NCI-H524 (cell line): ENCODE data around the gene FRRS1.

Experiments
- DNase-seq, 2 experiments: peaks; one replicate each; lab custom pipeline; 2025; lab: John Stamatoyannopoulos, UW

FRRS1 gene

DNA sequence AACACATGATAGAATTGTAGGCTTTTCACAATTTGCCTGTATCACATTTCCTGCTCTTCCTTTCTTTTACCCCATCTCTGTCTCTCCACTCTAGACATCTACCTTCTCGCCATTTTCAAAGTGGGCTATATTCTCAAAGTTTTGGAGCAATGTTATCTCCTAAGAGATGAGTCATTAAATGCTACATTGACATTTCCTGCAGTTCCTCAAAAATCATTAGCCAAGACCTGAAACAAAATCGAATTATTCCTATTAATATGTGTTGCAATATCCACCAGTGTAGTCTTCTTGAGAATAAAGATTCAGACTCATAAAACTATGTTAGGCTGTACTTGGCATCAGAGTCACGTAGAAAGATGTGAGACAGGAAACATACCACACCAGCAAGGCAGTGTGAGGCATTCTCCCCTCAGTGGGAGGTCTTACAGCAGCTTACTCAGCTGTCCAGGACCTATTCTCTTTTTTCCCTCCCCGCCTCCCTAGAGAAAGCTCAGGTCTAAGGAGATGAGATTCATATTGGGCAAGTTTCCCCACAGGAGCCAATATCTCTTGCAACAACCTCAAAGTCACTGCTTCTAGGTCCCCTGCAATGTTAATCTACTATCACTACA is 38.8 kb downstream of the FRRS1 start:
- DNase-seq: peak in 1 of 2 experiments; percentile 17

DNA sequence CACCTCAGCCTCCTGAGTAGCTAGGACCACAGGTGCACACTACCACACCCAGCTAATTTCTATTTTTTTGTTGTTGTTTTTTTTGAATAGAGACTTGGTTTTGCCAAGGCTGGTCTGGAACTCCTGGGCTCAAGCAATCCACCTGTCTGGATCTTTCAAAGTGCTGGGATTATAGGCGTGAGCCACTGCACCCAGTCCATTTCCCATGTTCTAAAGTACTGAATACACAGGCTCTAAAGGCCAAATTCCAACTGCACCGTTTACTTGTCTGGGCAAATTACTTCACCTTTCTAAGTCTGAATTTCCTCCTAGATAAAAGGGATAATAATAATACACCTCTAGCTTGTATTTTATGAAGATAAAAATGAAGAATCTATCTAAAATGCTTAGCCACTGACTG is 39.6 kb downstream of the FRRS1 start:
- DNase-seq: no peak

DNA sequence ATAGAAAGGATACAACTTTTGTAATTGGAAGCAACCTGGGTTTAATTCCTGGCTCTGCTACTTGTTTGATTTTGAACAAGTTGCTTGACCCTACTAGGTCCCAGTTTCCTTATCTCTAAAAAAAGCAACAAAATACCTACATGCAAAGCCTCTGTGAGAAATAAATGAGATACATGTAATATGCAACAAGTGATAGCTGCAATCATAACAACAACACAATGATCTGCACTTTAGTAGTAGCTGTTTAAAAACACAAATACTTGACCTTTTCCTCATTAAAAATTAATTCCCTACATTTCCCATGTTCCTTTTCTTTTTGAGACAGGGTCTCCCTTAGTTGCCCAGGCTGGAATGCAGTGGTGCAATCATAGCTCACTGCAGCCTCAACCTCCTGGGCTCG is 40.0 kb downstream of the FRRS1 start:
- DNase-seq: no peak

DNA sequence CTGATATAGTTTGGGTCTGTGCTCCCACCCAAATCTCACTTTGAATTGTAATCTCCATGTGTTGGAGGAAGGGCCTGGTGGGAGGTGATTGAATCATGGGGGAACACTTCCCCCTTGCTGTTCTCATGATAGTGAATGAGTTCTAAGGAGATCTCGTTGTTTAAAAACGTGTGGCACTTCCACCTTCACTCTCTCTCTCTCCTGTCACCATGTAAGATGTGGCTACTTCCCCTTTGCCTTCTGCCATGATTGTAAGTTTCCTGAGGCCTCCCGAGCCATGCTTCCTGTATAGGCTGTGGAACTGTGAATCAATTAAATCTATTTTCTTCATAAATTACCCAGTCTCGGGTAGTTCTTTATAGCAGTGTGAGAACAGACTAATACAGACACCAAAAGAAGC is 40.4 kb downstream of the FRRS1 start:
- no peak for DNase-seq

DNA sequence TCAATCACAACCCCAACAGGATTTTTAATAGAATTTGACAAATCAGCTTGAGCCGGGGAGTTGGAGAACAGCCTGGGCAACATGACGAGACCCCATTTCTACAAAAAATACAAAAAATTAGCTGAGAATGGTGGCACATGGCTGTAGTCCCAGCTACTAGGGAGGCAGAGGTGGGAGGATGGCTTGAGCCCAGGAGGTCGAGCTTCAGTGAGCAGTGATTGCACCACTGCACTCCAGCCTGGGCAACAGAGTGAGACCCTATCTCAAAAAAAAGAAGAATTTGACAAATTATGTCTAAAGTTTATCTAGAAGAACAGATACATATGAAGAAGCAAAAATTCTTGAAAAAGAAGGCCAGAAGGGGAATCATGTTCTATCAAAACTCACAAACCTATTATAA is 43.2 kb downstream of the FRRS1 start:
- DNase-seq: no peak

DNA sequence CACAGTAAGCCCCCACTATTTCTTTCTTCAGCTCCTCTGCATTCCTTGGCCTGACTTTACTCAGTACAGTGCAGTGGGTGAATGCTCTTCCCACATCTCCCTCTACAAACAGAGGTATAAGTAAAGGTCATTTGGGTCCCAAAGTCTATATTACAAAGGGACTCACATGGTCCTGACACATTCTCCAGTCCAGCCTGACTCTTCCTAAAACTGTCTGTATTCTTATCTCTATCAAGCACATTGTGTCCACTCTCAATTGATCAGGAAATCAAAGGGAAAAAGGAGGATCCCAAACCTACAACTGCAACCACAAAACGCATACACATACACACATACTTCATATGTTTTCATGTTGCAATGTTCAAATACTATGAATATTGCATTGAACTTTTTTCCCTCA is 49.4 kb downstream of the FRRS1 start:
- no peak for DNase-seq

DNA sequence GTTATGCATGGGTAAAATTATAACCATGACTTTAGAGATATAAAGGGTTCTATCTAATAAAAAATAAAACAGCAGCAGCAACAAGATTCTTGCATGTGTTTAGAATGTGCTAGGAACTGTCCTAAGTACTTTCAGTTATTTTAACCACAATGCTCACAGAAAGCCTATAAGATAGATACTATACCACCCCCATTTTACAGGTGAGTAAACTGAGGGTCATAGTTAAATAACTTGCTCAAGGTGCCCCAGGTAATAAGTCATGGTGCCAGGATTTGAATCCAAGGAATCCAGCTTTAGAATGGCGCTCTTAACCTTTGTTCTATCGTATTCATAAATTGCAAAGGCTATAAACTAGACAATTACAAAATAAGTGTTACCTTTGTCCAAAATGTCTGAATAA is 53.4 kb downstream of the FRRS1 start:
- DNase-seq: no peak

DNA sequence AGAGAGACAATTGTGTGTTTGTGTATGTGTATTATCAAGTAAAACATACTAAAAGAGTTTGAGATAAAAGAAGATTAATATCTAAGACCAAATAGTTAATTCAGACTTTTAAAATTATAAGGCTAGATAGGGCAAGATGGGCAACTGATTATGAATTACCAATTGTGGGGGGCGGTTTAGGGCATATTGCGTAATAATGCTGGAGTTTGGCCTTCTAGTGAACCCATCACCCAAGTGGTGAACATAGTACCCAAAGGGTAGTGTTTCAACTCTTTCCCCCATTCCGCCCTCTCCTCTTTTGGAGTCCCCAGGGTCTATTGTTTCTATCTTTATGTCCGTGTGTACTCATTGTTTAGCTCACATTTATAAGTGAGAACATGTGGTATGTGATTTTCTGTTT is 55.4 kb downstream of the FRRS1 start:
- no peak for DNase-seq

DNA sequence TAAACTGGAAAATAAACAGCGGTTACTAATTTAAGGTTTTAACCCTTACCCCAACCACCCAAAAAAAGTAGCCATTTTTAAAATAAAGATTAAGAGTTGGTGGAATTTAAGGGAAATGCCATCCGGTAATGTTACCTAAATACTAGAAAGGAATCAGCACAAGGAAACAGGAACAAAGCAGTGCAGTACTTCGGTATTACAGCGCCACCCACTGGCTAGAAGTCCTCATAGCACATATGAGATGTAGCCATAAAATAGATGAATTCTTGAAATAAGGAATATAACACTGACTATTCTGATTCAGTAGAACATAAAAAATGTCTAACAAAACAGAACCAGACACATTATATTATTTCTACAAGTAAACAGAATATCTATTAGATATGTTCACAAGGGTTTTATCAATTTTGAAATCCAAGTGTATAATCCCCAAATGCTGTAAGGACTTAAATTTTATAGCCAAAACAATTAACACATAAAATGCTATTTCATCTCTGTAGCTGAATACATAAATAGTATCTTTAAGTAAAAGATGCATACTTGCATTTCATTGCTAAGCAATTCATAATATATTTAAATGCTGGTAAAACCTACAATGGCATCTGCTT is 58.8 kb downstream of the FRRS1 start:
- peak; percentile 15 to 74 for DNase-seq

DNA sequence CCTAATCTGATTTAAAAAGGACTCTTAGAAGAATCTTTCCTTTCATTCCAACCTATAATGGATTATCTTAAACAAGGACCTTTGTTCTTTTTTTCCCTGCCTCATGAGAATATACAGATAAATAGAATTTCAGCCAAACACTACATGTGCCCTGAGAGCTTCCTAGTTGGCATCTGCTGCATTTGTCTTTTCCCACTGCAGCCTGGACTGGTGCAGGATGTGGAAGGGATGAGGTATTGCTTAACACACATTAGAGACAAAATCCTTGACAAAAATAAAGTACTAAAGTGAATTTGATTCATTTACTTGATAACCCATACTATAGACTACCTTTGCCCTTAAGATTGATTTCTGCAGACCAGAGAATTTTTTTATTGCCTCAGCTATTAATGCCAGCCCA is 61.0 kb downstream of the FRRS1 start:
- DNase-seq: peak in 1 of 2 experiments; percentile 48

DNA sequence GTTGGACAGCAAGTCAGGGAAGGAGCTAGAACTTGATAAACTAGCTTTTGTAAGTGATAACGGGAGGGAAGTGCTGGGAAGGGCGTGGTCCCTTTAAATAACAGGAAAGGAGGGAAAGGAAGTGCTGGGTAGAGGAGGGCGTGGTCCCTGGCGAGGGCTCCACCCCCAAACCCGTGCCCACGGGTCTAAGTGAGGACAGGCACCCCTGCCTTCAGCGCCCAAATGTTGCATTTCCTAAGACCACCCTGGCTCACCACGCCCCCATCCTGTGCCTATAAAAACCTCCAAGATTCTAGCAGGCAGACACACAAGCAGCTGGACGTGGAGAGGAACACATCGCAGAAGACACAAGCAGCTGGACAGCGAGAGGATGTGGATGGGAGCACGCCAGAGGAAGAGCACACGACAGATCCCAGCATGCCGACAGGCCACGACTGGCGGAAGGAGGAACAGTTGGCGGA is 62.0 kb downstream of the FRRS1 start:
- peak; percentile 36 to 82 for DNase-seq

DNA sequence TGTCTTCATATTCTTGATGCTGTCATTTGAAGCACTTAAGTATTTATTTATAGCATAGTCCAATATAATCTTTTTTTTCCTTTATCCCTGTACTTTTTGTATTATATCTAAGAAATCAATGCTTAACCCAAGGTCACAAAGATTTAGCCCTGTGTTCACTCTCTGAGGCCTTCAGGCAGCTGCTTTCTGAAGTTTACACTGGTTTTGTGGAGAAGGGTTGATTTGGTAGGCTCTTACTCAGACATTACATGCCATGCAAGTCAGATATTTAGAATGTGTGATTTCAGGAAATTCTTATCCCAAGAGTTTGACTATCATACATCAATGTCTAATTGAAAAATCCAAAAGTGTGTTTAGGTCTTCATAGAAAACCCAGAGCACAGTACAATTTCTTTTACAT is 64.2 kb downstream of the FRRS1 start:
- no peak for DNase-seq

DNA sequence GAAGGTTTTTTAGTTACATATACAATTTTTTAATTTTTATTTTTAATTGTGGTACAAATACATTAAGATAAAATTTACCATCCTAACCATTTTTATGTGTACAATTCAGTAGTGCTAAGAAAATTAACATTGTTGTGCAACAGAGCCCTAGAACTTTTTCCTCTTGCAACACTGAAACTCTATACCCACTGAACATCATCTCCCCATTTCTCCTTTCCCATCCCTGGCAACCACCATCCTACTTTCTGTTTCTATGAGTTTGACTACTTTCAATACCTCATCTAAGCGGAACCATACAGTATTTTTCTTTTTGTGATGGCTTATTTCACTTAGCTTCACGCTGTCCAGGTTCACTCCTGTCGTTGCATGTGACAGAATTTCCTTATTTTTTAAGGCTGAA is 66.4 kb downstream of the FRRS1 start:
- no peak for DNase-seq

DNA sequence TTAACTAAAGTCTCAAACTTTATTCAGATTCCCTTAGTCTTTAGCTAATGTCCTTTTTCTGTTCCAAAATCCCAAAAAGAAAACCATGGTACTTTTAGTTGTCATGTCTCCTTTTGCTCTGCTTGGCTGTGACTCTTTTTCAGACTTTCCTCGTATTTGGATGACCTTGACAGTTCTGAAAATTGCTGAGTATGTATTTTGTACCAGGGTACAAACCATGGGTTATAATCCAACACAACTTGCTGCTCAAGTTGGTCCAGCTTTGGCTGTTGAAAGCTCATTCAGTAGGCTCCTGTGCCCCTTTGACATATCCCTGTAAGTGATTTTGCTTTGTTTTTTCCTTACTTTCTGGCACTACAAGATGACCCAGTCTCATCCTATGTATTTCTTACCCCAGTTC is 68.9 kb downstream of the FRRS1 start:
- DNase-seq: no peak

DNA sequence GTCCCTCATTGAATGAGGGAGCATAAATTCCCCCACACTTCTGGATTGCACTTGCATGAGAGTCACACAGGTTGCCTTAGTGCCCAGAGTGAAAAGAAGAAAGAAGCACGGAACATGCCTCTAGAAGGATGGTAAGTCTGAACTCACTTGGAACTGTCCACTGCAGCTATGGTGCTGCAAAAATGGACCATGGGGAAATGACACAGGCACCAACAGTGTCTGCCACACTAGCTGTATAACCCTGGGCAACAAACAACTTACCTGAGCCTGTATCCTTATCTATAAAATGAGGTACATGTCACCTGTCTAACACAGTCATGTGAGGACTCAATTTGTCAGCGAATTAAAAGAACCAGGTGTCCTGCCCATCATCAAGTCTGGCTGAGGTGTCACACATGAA is 69.8 kb downstream of the FRRS1 start:
- DNase-seq: no peak

DNA sequence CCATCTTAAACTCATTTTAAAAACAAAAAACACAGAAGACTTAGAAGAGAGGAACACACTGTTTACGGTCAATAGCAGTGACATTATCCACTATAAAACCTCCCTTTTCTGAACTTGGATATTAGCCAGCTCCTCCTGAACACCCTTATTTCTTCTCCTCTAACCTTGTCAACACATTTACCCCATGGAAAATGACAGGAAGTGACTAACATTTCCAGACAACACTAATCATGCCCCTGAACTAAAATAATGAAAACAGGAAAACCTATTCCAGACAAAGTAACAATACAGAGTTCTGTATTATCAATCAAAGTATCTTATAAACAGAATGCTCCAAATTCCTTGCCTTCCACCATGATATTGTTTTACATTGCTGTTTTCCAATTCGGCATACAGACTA is 75.3 kb downstream of the FRRS1 start:
- DNase-seq: no peak

DNA sequence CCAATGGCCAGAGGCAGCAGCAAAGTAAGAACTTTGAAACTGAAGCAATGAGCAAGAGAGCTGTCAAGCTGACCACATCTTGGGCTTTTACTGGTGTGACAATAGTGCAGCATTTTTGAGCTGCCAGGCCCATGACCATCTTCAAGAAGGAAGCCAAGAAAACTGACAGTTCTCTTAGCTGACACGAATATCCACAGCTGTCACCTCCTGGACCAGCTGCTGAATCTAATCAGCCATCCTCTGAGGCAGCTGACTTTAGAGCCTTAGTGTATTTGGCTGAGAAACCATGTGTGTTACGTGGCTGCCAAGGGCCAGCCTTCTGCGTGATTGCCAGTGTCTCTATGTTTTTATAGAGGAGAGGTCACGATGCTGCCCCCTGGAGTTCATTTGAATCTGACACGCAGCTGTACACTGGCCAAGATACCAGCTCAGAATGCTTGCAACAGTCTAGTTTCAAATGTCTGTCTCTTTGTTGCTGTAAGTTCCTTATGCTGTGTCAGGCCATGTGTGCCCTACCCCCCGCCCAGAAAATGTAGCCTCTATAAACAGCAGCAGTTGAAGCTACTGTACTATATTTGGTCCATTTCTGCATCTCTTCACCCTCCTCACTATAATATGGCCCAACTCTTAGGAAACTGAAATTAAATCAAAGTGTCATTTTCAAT is 80.8 kb downstream of the FRRS1 start:
- peak; percentile 78 to 96 for DNase-seq

DNA sequence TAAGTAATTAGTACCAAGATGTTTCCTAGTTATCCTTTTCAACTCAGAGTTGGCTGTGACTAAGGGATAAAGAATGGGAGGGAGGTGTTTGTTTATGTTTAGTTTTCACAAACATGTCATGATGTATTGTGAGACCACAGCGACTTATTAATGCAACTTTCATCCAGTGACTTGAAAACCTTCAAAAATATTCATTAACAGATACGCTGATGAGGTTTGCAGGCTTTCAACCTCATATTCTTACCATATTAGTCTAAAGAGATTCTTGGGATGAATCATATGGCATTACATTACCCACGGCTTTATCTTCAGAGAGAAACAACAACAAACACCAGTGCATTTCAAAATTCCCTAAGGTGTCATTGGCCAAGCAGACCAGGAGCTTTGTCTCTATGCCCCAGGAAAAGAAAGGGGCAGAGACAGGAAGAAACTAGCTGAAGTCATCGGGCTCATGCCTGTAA is 84.1 kb downstream of the FRRS1 start:
- no peak for DNase-seq

DNA sequence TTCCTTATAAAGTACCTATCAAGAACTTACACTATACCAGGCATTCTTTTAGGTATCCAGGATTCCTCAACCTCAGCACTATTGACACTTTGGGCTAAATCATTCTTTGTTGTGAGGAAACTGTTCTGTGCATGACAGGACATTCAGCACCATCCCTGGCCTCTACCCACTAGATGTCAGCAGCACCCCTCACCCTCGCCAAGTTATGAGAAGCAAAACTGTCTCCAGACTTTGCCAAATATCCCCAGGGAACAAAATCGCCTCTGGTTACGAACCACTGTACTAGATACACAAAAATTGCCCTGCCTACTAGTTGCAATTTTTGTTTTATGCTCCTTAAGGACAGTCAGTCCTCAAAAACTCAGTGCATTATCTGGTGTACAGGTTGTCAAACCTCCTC is 84.9 kb downstream of the FRRS1 start:
- peak in 1 of 2 experiments; percentile 8 for DNase-seq

DNA sequence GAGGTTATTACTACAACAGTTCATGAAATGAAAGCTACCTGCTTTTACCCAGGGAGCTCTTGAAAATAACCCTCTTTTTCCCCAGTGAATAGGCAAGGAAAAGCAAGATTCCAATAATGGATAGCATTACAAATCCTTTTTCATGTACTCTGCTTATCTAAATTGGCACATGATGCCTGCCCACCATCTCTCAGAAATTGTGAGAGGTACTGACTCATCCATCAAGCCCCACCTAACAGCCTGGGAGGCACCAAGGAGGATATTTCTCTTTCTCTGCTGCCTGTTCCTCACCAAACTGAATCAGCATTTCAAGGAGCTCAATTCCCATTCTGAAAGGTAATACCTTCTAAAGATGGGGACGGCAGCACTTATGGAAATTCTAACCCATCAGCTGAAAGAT is 86.2 kb downstream of the FRRS1 start:
- DNase-seq: no peak

DNA sequence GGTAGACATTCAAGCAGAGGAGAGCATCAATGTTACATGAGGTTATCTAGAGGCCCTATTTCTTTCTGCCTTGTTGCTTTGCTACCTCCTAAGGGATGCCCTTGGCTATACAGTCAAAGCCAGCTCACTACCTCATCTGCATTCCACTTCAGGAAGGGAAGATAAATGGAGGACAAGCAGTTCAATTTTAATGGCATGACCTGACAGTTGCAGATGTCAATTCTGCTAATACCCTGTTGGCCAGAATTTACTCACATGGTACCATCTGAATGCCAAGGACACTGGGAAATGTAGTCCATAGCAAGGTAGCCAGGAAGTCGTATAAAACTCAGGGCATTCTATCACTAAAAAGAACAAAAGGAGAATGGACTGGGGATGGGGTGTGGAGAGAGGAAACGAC is 89.0 kb downstream of the FRRS1 start:
- DNase-seq: peak in 1 of 2 experiments; percentile 14

DNA sequence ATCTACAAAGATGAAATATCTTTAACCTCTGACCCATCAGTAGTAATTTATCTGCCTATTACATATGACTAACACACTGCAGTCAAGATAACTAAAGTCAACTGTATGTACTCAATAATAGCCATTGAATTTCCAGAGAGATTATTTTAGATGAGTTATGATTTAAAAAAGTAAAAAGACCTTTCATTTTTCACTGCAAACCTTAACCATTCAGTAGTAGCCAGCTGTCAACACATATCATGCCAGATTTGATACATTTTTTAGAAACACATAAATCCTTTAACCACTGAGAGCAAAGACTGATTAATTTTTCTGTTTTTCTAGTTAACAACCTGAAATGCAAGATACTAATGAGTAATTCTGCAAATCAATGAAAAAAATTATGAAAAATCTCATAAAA is 89.6 kb downstream of the FRRS1 start:
- DNase-seq: no peak

DNA sequence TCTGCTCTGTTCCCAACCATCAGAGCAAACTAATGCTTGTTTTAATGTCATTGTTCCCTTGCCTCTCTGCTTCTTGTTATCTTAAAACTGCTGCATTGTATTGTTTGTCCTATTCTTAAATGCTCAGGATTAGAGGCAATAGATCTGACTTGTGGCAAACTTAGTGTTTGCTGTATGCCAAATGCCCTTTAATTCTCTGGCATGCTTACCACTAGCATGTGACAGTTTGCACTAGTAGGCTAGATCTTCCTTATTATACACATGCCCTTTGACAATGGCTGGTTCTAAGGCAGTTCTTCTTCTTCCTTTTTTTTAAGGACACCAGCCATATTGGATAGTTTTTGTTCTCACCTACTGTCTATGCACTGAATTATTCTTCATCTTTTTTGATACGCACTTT is 90.4 kb downstream of the FRRS1 start:
- DNase-seq: no peak

DNA sequence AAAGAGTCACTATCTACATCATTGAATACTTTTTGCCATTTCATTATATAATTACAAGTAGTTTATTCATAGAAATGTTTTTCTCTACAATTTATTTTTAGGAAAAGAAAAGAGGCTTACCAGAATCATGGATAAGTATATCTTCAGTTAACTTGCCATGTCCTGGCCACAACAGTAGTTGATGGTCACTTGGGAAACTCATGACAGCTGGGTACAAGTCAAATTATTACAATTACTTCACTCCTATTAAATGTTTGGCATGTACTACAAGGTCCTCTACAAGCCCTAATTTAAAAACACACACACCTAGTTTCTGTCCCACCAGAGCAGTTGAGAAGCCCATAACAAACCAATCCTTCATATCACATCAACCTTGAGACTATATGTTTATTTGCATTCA is 91.1 kb downstream of the FRRS1 start:
- DNase-seq: no peak
